SK-N-SH (cell line): Measurements from ENCODE around the gene METTL9. TPM values are rescaled to one million over a fixed set of nuclear protein-coding genes. Genes with fewer than 3 reads are reported as not detected.
A peak's percentile ranks its signal among the peaks of the same experiment; 100 is the strongest.

Experiments used
- CTCF ChIA-PET: fragments of 300-600, 350-600 bp; formaldehyde crosslinking; extraction: SDS; loops from one replicate; lab custom pipeline; 2021; lab: Yijun Ruan, JAX
- POLR2A ChIA-PET: fragments of 350-600 bp; sonication (Branson Sonifier 250); formaldehyde crosslinking; extraction: SDS; loops from one replicate; lab custom pipeline; 2020; ENCODE audit warnings: antibody characterized with exemption, inconsistent platforms; lab: Yijun Ruan, JAX
- DNase-seq: peaks from one replicate; pipeline ENCODE4 v3.0.0; 2012
- H2AFZ ChIP-seq: fragments of 200-600 bp; sonication (generic); 2 replicates; pipeline ENCODE4 v1.8.1; 2016; ENCODE audit warnings: antibody characterized with exemption, mild to moderate bottlenecking, low read depth
- H3F3A ChIP-seq: fragments of 200-600 bp; sonication (generic); replicated peaks from 2 replicates; pipeline ENCODE3; 2016; ENCODE audit warnings: antibody characterized with exemption, mild to moderate bottlenecking; ENCODE audit not compliant: insufficient read depth
- H3K27ac ChIP-seq, 2 experiments: fragments of 200-500 bp in 1 of 2; fragments of 200-600 bp in 1 of 2; sonication (Bioruptor generic) in 1 of 2; sonication (generic), shearing (Covaris generic) in 1 of 2; 2 replicates each; pipeline versions ENCODE4 v1.5.1 to v1.6.1; 2014 to 2016; ENCODE audit warnings: low read depth in 2 of 2, inconsistent platforms in 1 of 2, low read length in 1 of 2, mild to moderate bottlenecking in 1 of 2, mixed read lengths in 1 of 2
- H3K27me3 ChIP-seq: fragments of 200-600 bp; sonication (generic), shearing (Covaris generic); 2 replicates; pipeline ENCODE4 v1.6.1; 2016; ENCODE audit warnings: mixed run types; ENCODE audit not compliant: insufficient read depth
- H3K36me3 ChIP-seq, 2 experiments: fragments of 200-500 bp in 1 of 2; fragments of 200-600 bp in 1 of 2; sonication (Bioruptor generic) in 1 of 2; sonication (generic) in 1 of 2; replicated peaks in 1 of 2; 2 replicates each; pipeline versions ENCODE3 to v1.5.1; 2014 to 2016; ENCODE audit warnings: low read length in 1 of 2, mild to moderate bottlenecking in 1 of 2; ENCODE audit not compliant: insufficient read depth in 2 of 2, control insufficient read depth in 1 of 2
- H3K4me1 ChIP-seq, 2 experiments: fragments of 200-500 bp in 1 of 2; fragments of 200-600 bp in 1 of 2; sonication (Bioruptor generic) in 1 of 2; sonication (generic), shearing (Covaris generic) in 1 of 2; 2 replicates each; pipeline versions ENCODE4 v1.5.1 to v1.6.1; 2014 to 2016; ENCODE audit warnings: low read depth in 1 of 2, low read length in 1 of 2, mixed run types in 1 of 2; ENCODE audit not compliant: insufficient read depth in 2 of 2, control insufficient read depth in 1 of 2
- H3K4me2 ChIP-seq: fragments of 200-600 bp; sonication (generic), shearing (Covaris generic); 2 replicates; pipeline ENCODE4 v1.6.1; 2017; ENCODE audit warnings: mixed run types
- H3K4me3 ChIP-seq, 2 experiments: fragments of 200-500 bp in 1 of 2; fragments of 200-600 bp in 1 of 2; sonication (Bioruptor generic) in 1 of 2; sonication (generic), shearing (Covaris generic) in 1 of 2; 2 replicates each; pipeline versions ENCODE4 v1.5.1 to v1.8.1; 2014 to 2016; ENCODE audit warnings: low read depth in 2 of 2, inconsistent platforms in 1 of 2, low read length in 1 of 2, mild to moderate bottlenecking in 1 of 2, mixed read lengths in 1 of 2, moderate library complexity in 1 of 2
- H3K79me2 ChIP-seq: fragments of 200-600 bp; sonication (generic); 2 replicates; pipeline ENCODE4 v1.8.1; 2017; ENCODE audit warnings: mild to moderate bottlenecking; ENCODE audit not compliant: insufficient read depth
- H3K9ac ChIP-seq: fragments of 200-600 bp; sonication (generic); 2 replicates; pipeline ENCODE4 v1.6.1; 2017; ENCODE audit warnings: mixed run types
- H3K9me2 ChIP-seq: fragments of 200-600 bp; sonication (generic); 2 replicates; pipeline ENCODE4 v1.6.1; 2017; ENCODE audit warnings: mixed run types
- H3K9me3 ChIP-seq: fragments of 200-600 bp; sonication (generic); 2 replicates; pipeline ENCODE4 v1.6.1; 2017; ENCODE audit warnings: mixed run types, mild to moderate bottlenecking, moderate library complexity
- H4K20me1 ChIP-seq: fragments of 200-600 bp; sonication (generic); 2 replicates; pipeline ENCODE4 v1.6.1; 2017; ENCODE audit warnings: mild to moderate bottlenecking, mixed run types; ENCODE audit not compliant: insufficient read depth
- CTCF ChIP-seq: fragments of 200-600 bp; sonication (generic); IDR thresholded peaks from 2 replicates; pipeline ENCODE4 v1.6.1; 2017; ENCODE audit warnings: antibody characterized with exemption, mild to moderate bottlenecking, moderate library complexity
- ELF1 ChIP-seq: IDR thresholded peaks from 2 replicates; pipeline ENCODE4 v1.4.0; 2012
- EP300 ChIP-seq, 2 experiments: IDR thresholded peaks; 2 replicates each; pipeline versions ENCODE4 v1.4.0 to v1.6.1; 2012; ENCODE audit warnings: borderline replicate concordance in 1 of 2, low read depth in 1 of 2, low read length in 1 of 2
- FOSL2 ChIP-seq: IDR thresholded peaks from 2 replicates; pipeline ENCODE4 v1.4.0; 2012; ENCODE audit warnings: low read depth, mild to moderate bottlenecking, moderate library complexity, borderline replicate concordance
- FOXM1 ChIP-seq: IDR thresholded peaks from 2 replicates; pipeline ENCODE4 v1.4.0; 2012; ENCODE audit warnings: low read depth, mild to moderate bottlenecking
- GABPA ChIP-seq: IDR thresholded peaks from 2 replicates; pipeline ENCODE4 v1.4.0; 2012; ENCODE audit warnings: low read depth, mild to moderate bottlenecking
- GATA2 ChIP-seq: sonication (generic); formaldehyde crosslinking; IDR thresholded peaks from 2 replicates; pipeline ENCODE4 v1.5.0; 2020; ENCODE audit warnings: mild to moderate bottlenecking, missing genetic modification reagents
- JUND ChIP-seq: IDR thresholded peaks from 2 replicates; pipeline ENCODE4 v1.4.0; 2012
- MEF2A ChIP-seq: IDR thresholded peaks from 2 replicates; pipeline ENCODE4 v1.4.0; 2012; ENCODE audit warnings: low read depth, borderline replicate concordance
- MXI1 ChIP-seq: IDR thresholded peaks from 2 replicates; pipeline ENCODE4 v1.6.1; 2012; ENCODE audit warnings: mild to moderate bottlenecking, low read depth, low read length, improper control_type of control experiment
- NFIC ChIP-seq: IDR thresholded peaks from 2 replicates; pipeline ENCODE4 v1.4.0; 2012; ENCODE audit warnings: borderline replicate concordance
- POLR2AphosphoS5 ChIP-seq: IDR thresholded peaks from 2 replicates; pipeline ENCODE4 v1.6.1; 2012; ENCODE audit warnings: low read depth, low read length
- RAD21 ChIP-seq: IDR thresholded peaks from 2 replicates; pipeline ENCODE4 v1.6.1; 2012; ENCODE audit warnings: mild to moderate bottlenecking, low read length
- RCOR1 ChIP-seq: fragments of 150-350 bp; IDR thresholded peaks from 2 replicates; pipeline ENCODE4 v1.6.1; 2017; ENCODE audit warnings: antibody characterized with exemption, low read length
- RFX5 ChIP-seq: IDR thresholded peaks from 2 replicates; pipeline ENCODE4 v1.6.1; 2012; ENCODE audit warnings: mild to moderate bottlenecking, improper control_type of control experiment, low read length
- TAF1 ChIP-seq: IDR thresholded peaks from 2 replicates; pipeline ENCODE4 v1.6.1; 2012; ENCODE audit warnings: low read depth, mild to moderate bottlenecking, low read length, moderate library complexity, borderline replicate concordance
- TCF12 ChIP-seq: IDR thresholded peaks from 2 replicates; pipeline ENCODE4 v1.4.0; 2012
- TEAD4 ChIP-seq: IDR thresholded peaks from 2 replicates; pipeline ENCODE4 v1.4.0; 2012; ENCODE audit warnings: mild to moderate bottlenecking, borderline replicate concordance; ENCODE audit not compliant: insufficient read depth
- USF1 ChIP-seq: IDR thresholded peaks from 2 replicates; pipeline ENCODE4 v1.4.0; 2012; ENCODE audit warnings: low read depth, borderline replicate concordance
- YY1 ChIP-seq: IDR thresholded peaks from 2 replicates; pipeline ENCODE4 v1.4.0; 2012; ENCODE audit warnings: low read depth, mild to moderate bottlenecking
- ZBTB33 ChIP-seq: IDR thresholded peaks from 2 replicates; pipeline ENCODE4 v1.4.0; 2012; ENCODE audit warnings: low read depth, borderline replicate concordance
- WGBS: methylation state at CpG from one replicate; pipeline ENCODE4 v1.1.6; 2017; ENCODE audit warnings: low lambda C conversion rate; 5-methylcytosine and 5-hydroxymethylcytosine counted together
- polyA plus RNA-seq, 3 experiments: library from polyadenylated mRNA; depleted of rRNA; stranded (reverse); fragments of >200 nt; gene quantifications; 2 replicates each; pipeline ENCODE4 v1.2.3, GENCODE V29; 2012

The METTL9 gene
- polyA plus RNA-seq, 1 of the 3 experiments (the other 2 are of a cell fraction), result 70.7 TPM

GRCh38 chr16:21597561-21598030 is 1.8 kb upstream of the METTL9 start:
- TF ChIP-seq YY1 (no peak), MEF2A (no peak), USF1 (no peak), ELF1 (no peak), FOSL2 (no peak), TAF1 (no peak), TCF12 (no peak), GABPA (no peak), FOXM1 (no peak), EP300 (IDR thresholded peaks at IDR 0.05; ENCODE audit: borderline replicate concordance in 1 of 2, low read depth in 1 of 2, low read length in 1 of 2) (no peak), ZBTB33 (no peak), NFIC (no peak), POLR2AphosphoS5 (no peak), GATA2 (no peak), RFX5 (no peak), TEAD4 (no peak), MXI1 (no peak), JUND (no peak), RCOR1 (no peak)
- Histone ChIP-seq H4K20me1 (peaks cover 26% of the 10 kb centered on the region), H3K79me2 (peaks cover 27% of the 10 kb centered on the region), H2AFZ (no peak overlapping the region), H3K4me3 (no peak overlapping the region), H3K4me1 (peaks cover 4 to 10% of the 10 kb centered on the region in 2 experiments; a peak in 3 of 4 replicates), H3K9me3 (no peaks in the 10 kb centered on the region), H3K27me3 (no peaks in the 10 kb centered on the region), H3K9me2 (no peaks in the 10 kb centered on the region), H3K27ac (no peak overlapping the region; a peak in 1 of 4 replicates), H3K9ac (no peak overlapping the region), H3K36me3 (no peaks in the 10 kb centered on the region), H3F3A (no peaks in the 10 kb centered on the region), H3K4me2 (no peak overlapping the region)
- DNase-seq, result no peak
- 96% methylated on average over 2 of the region's 2 CpGs for WGBS
- CTCF ChIA-PET, result interaction anchor here (0.6 to 3.6 kb wide), 6 partner anchors 11 to 359 kb away, joined by 3 to 19 read pairs (median 4); no protein-coding TSS in a partner anchor
- POLR2A ChIA-PET, result no interaction called here

- peak overlapping the region; percentile 86 to 90; a peak in 2 of 4 replicates for H3K27ac ChIP-seq
- H3K4me2 ChIP-seq, result no peak overlapping the region
- H2AFZ ChIP-seq, result peak overlapping the region; percentile 85
- TF ChIP-seq NFIC (no peak), CTCF (no peak), RAD21 (no peak)
- no peaks in the 10 kb centered on the region for H3K27me3 ChIP-seq
- ChIA-PET POLR2A (no interaction called here), CTCF (interaction anchor here (0.7 to 3.6 kb wide), 5 partner anchors 11 to 111 kb away, joined by 3 to 19 read pairs (median 4); no protein-coding TSS in a partner anchor)
- no peaks in the 10 kb centered on the region for H3K36me3 ChIP-seq
- H3F3A ChIP-seq, result no peaks in the 10 kb centered on the region
- H3K79me2 ChIP-seq, result peaks cover 33% of the 10 kb centered on the region
- H3K4me3 ChIP-seq, result peak overlapping the region in 1 of 2 experiments; percentile 78; a peak in 2 of 4 replicates
- DNase-seq, result no peak
- H3K9me3 ChIP-seq, result no peaks in the 10 kb centered on the region
- H4K20me1 ChIP-seq, result peaks cover 32% of the 10 kb centered on the region
- no peaks in the 10 kb centered on the region for H3K9me2 ChIP-seq
- no peak overlapping the region for H3K9ac ChIP-seq
- peaks cover 4 to 10% of the 10 kb centered on the region in 2 experiments; a peak in 3 of 4 replicates for H3K4me1 ChIP-seq
- WGBS, result 95% methylated on average over 12 of the region's 12 CpGs
Measured at GRCh38 chr16:21598206-21598605, 1.2 kb upstream of the METTL9 start.
